ENCODE measurements around the gene DKC1. TPM values are rescaled to one million over a fixed set of nuclear protein-coding genes. Genes with fewer than 3 reads are reported as not detected.

Gene DKC1
- total RNA-seq = 27.0 TPM

DNA sequence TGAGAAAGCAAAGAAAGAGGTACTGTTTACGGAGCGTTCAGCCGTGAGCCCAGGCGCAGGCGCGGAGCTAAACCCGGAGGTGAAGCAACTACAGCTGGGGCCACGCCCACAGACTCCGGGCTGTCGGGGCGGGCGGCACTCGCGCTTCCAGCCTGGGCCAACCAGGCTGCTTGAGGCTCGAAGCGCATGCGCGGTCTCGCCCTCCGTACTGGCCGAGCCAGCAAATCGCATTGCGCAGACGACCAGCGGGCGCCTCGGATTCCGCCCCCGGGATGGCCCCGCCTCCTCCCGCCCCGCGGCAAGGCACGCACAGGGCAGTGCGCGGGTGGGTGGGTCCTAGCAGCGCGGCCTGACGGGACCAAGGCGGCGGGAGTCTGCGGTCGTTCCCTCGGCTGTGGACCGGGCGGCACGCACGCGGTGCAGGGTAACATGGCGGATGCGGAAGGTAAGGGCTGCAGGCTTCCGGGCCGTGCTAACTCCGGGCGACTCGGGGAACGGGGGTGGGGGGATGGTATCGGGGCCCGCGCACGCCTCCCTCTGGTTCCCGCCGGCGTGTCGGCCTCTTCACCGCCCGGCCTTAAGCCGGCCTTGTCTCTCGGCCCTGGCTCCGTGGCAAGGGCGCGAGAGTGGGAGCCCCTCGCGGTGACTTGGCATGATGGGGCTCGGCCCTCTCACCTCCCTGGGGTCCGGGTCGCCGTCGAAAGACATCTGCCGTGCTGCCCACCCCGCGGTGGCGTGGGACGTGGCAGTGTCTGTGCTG is at the start of gene DKC1:
DKC1 (plus strand) TSS at position 328 of the 760 bp plus-strand sequence; CDS start at position 430, 102 bp downstream.

DNA sequence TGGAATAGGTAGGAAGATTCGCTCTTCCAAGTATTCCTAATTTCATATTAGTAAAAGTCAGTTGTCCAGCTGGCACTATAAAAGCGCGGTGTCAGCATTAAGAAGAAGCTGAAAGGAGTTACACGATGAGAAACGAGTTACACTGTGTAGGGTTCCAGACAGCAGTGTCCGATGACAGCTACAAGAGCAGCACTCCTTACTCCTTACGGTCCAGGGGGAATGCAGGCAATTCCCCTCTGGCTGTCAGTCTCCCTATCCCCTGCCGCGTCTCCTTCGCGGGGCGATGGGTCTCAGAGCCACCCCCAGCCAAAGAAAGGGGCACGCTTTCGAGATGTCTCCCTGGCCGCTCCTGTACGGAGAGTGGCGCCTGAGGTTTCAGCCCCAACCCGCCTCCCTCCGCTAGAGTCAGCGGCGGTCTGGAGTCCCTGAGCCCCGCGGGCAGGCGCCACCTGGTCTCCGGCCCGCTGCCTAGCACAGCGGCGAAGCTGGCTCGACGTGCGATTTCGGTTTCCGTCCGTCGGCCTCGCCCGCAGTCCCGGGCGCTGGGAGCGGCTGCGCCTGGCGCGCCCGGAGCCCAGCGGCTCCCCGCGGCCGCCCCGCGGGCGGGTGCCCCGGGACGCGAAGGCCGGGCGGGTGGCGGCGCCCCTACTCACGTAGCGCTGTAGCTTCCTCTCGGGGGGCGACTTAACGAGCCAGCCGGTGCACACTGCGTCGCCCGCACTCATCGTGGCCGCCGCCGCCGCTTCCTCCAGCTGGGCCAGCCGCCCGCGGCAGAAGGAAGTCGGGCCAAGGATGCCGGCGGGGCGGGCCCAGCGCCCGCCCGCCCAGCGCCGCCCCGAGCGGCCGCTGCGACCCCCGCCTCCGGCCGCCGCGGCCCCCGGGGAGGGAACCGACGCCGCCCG is 12.1 kb upstream of the DKC1 start, which contains the start of gene GAB3:
GAB3 (minus strand) TSS at position 777 of the 902 bp plus-strand sequence; CDS start at position 725, 52 bp downstream.

DNA sequence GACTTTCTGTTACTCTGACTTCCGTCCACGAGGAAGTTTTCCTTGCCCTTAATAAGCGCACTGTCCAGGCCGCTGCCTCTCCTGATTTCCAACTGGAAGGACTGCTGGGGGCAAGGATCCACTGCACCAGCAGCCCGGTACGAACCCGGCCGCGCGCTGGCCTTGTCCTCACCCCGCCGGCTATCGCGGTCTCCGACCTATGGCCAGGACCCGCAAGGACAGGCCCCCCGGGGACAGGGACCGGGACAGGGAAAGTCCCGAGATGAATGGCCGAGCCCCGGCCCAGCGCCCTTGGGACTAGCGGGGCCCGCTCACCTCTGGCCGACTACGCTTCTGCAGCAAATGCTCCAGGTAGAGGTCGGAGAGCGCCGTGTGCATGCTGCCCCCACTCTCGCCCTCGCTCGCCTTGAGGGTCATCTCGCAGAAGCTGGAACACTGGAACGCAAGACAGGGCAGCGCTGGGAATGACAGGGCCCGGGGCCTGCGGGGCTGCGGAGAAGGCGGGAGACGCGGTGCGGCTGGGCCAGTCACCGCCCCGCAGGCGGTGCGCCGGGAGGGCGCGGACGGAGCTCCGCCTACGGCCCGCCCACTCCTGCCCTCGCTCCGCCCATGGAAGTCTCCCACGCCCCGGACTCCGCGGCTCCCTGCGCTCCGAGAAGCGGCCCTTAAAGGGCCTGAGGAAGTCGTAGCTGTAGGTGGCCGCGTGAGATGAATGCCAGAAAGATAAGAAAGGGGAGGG is 42.5 kb downstream of the DKC1 start, which contains the start of gene MPP1:
MPP1 (minus strand) TSS at position 529 of the 739 bp plus-strand sequence; CDS start at position 417, 112 bp downstream.

Small RNAs within 50 kb of the gene (small RNA-seq; reads per million reads assigned to genes)
- not detected for gene SNORA36A

Other genes starting within 250 kb of the DKC1 start
- gene FAM3A, start 246.6 kb upstream of the DKC1 start, total RNA-seq = 15.0 TPM
- 17.3 TPM for gene G6PD, start 216.0 kb upstream of the DKC1 start, total RNA-seq
- gene IKBKG, start 215.2 kb upstream of the DKC1 start, total RNA-seq = 6.0 TPM
- not detected for gene CTAG1A, start 177.7 kb upstream of the DKC1 start, total RNA-seq
- gene CTAG1B, start 143.6 kb upstream of the DKC1 start, total RNA-seq = not detected
- gene CTAG2, start 109.3 kb upstream of the DKC1 start, total RNA-seq = not detected
- gene GAB3, start 11.8 kb upstream of the DKC1 start, total RNA-seq = 1.4 TPM
- gene MPP1, start 42.6 kb downstream of the DKC1 start, total RNA-seq = 26.1 TPM
- not detected for gene SMIM9, start 71.8 kb downstream of the DKC1 start, total RNA-seq
- 3.9 TPM for gene F8A1, start 123.5 kb downstream of the DKC1 start, total RNA-seq

All from diencephalon (tissue), 1 donor.